ENCODE results near the gene SALL2.

Gene SALL2

GRCh38 chr14:21506557-21506956 lies 19.6 kb downstream of the SALL2 start:
- H2BK5ac ChIP-seq (ENCODE audit: low read length): no peak overlapping the region
- peaks cover 40% of the 10 kb centered on the region for H3K79me2 ChIP-seq (ENCODE audit: control insufficient read depth, insufficient read depth, low read length)
- H3K9ac ChIP-seq (ENCODE audit: low read length): no peak overlapping the region
- peaks cover 3% of the 10 kb centered on the region for H3K4me1 ChIP-seq (ENCODE audit: control insufficient read depth, low read depth, low read length)
- no peak overlapping the region for H2AK5ac ChIP-seq (ENCODE audit: low read length)
- no peak overlapping the region for H4K5ac ChIP-seq (ENCODE audit: low read length)
- H3K27ac ChIP-seq (ENCODE audit: low read depth, low read length): no peak overlapping the region
- DNase-seq: no peak
- peaks cover under 1% of the 10 kb centered on the region for H3K36me3 ChIP-seq (ENCODE audit: control insufficient read depth, insufficient read depth, low read length)
- no peak overlapping the region for H4K8ac ChIP-seq (ENCODE audit: low read depth, low read length)
- no peak overlapping the region for H3K23ac ChIP-seq (ENCODE audit: low read length)
- no peak overlapping the region for H3K18ac ChIP-seq (ENCODE audit: low read length)
- no CpG with 5 or more reads among the region's 2 CpGs for WGBS (ENCODE audit: extremely low coverage, insufficient coverage, low lambda C conversion rate)
- H3K56ac ChIP-seq (ENCODE audit: low read length): no peak overlapping the region
- H2BK120ac ChIP-seq (ENCODE audit: low read depth, low read length): no peak overlapping the region
- H3K27me3 ChIP-seq (ENCODE audit: insufficient read depth, low read length, poor library complexity): no peaks in the 10 kb centered on the region
- H3K4ac ChIP-seq (ENCODE audit: low read depth, low read length): no peak overlapping the region
- H3K79me1 ChIP-seq (ENCODE audit: low read length): peaks cover 7% of the 10 kb centered on the region
- H3K4me3 ChIP-seq (ENCODE audit: low read length): no peak overlapping the region
- H2BK15ac ChIP-seq (replicated peaks; ENCODE audit: low read depth): no peak overlapping the region
- H3K4me2 ChIP-seq (ENCODE audit: low read length): no peak overlapping the region

GRCh38 chr14:21505012-21505553 lies 21.1 kb downstream of the SALL2 start:
- no peak for DNase-seq
- no peak overlapping the region for H3K27ac ChIP-seq (ENCODE audit: low read depth, low read length)

GRCh38 chr14:21503376-21503775 lies 22.8 kb downstream of the SALL2 start:
- Histone ChIP-seq H2BK15ac (replicated peaks; ENCODE audit: low read depth) (no peak overlapping the region), H3K56ac (ENCODE audit: low read length) (no peak overlapping the region), H2BK5ac (ENCODE audit: low read length) (no peak overlapping the region), H3K4ac (ENCODE audit: low read depth, low read length) (no peak overlapping the region), H2BK120ac (ENCODE audit: low read depth, low read length) (no peak overlapping the region), H3K4me3 (ENCODE audit: low read length) (no peak overlapping the region), H4K5ac (ENCODE audit: low read length) (no peak overlapping the region), H3K9ac (ENCODE audit: low read length) (no peak overlapping the region), H3K4me1 (ENCODE audit: control insufficient read depth, low read depth, low read length) (no peaks in the 10 kb centered on the region), H3K18ac (ENCODE audit: low read length) (no peak overlapping the region), H3K36me3 (ENCODE audit: control insufficient read depth, insufficient read depth, low read length) (peaks cover 8% of the 10 kb centered on the region), H3K79me2 (ENCODE audit: control insufficient read depth, insufficient read depth, low read length) (peaks cover 17% of the 10 kb centered on the region), H4K8ac (ENCODE audit: low read depth, low read length) (no peak overlapping the region), H3K4me2 (ENCODE audit: low read length) (no peak overlapping the region), H3K27me3 (ENCODE audit: insufficient read depth, low read length, poor library complexity) (no peaks in the 10 kb centered on the region), H3K23ac (ENCODE audit: low read length) (no peak overlapping the region), H3K79me1 (ENCODE audit: low read length) (no peaks in the 10 kb centered on the region), H3K27ac (ENCODE audit: low read depth, low read length) (no peak overlapping the region), H2AK5ac (ENCODE audit: low read length) (no peak overlapping the region)
- no peak for DNase-seq
- no CpG with 5 or more reads among the region's 4 CpGs for WGBS (ENCODE audit: extremely low coverage, insufficient coverage, low lambda C conversion rate)

More at GRCh38 chr14:21505012-21505553, 21.1 kb downstream of the SALL2 start:
- Histone ChIP-seq H3K23ac (ENCODE audit: low read length) (no peak overlapping the region), H3K4ac (ENCODE audit: low read depth, low read length) (no peak overlapping the region), H2BK15ac (replicated peaks; ENCODE audit: low read depth) (no peak overlapping the region), H3K18ac (ENCODE audit: low read length) (no peak overlapping the region), H3K79me1 (ENCODE audit: low read length) (peaks cover 2% of the 10 kb centered on the region), H3K9ac (ENCODE audit: low read length) (no peak overlapping the region), H3K56ac (ENCODE audit: low read length) (no peak overlapping the region), H3K36me3 (ENCODE audit: control insufficient read depth, insufficient read depth, low read length) (peaks cover 6% of the 10 kb centered on the region), H4K8ac (ENCODE audit: low read depth, low read length) (no peak overlapping the region), H2AK5ac (ENCODE audit: low read length) (no peak overlapping the region), H3K4me3 (ENCODE audit: low read length) (no peak overlapping the region), H4K5ac (ENCODE audit: low read length) (no peak overlapping the region), H2BK5ac (ENCODE audit: low read length) (no peak overlapping the region), H3K4me1 (ENCODE audit: control insufficient read depth, low read depth, low read length) (peaks cover 3% of the 10 kb centered on the region), H2BK120ac (ENCODE audit: low read depth, low read length) (no peak overlapping the region), H3K79me2 (ENCODE audit: control insufficient read depth, insufficient read depth, low read length) (peaks cover 31% of the 10 kb centered on the region), H3K4me2 (ENCODE audit: low read length) (no peak overlapping the region), H3K27me3 (ENCODE audit: insufficient read depth, low read length, poor library complexity) (no peaks in the 10 kb centered on the region)

GRCh38 chr14:21501568-21501967 lies 24.6 kb downstream of the SALL2 start:
- Histone ChIP-seq H3K4me1 (ENCODE audit: control insufficient read depth, low read depth, low read length) (no peaks in the 10 kb centered on the region), H3K56ac (ENCODE audit: low read length) (no peak overlapping the region), H3K4me3 (ENCODE audit: low read length) (no peak overlapping the region), H3K27me3 (ENCODE audit: insufficient read depth, low read length, poor library complexity) (no peaks in the 10 kb centered on the region), H4K5ac (ENCODE audit: low read length) (no peak overlapping the region), H2BK5ac (ENCODE audit: low read length) (no peak overlapping the region), H2BK120ac (ENCODE audit: low read depth, low read length) (no peak overlapping the region), H2BK15ac (replicated peaks; ENCODE audit: low read depth) (no peak overlapping the region), H3K79me1 (ENCODE audit: low read length) (no peaks in the 10 kb centered on the region), H3K4me2 (ENCODE audit: low read length) (no peak overlapping the region), H2AK5ac (ENCODE audit: low read length) (no peak overlapping the region), H3K18ac (ENCODE audit: low read length) (no peak overlapping the region), H3K36me3 (ENCODE audit: control insufficient read depth, insufficient read depth, low read length) (peaks cover 11% of the 10 kb centered on the region), H3K9ac (ENCODE audit: low read length) (no peak overlapping the region), H3K27ac (ENCODE audit: low read depth, low read length) (no peak overlapping the region), H3K79me2 (ENCODE audit: control insufficient read depth, insufficient read depth, low read length) (peaks cover 4% of the 10 kb centered on the region), H3K23ac (ENCODE audit: low read length) (no peak overlapping the region), H3K4ac (ENCODE audit: low read depth, low read length) (no peak overlapping the region), H4K8ac (ENCODE audit: low read depth, low read length) (no peak overlapping the region)
- no CpG with 5 or more reads among the region's 5 CpGs for WGBS (ENCODE audit: extremely low coverage, insufficient coverage, low lambda C conversion rate)
- DNase-seq: no peak

- Histone ChIP-seq H3K36me3 (ENCODE audit: control insufficient read depth, insufficient read depth, low read length) (peaks cover 17% of the 10 kb centered on the region), H3K27ac (ENCODE audit: low read depth, low read length) (no peak overlapping the region), H3K79me1 (ENCODE audit: low read length) (no peaks in the 10 kb centered on the region), H2BK15ac (replicated peaks; ENCODE audit: low read depth) (no peak overlapping the region), H3K4me2 (ENCODE audit: low read length) (no peak overlapping the region), H4K5ac (ENCODE audit: low read length) (no peak overlapping the region), H3K23ac (ENCODE audit: low read length) (no peak overlapping the region), H3K9ac (ENCODE audit: low read length) (no peak overlapping the region), H3K79me2 (ENCODE audit: control insufficient read depth, insufficient read depth, low read length) (no peaks in the 10 kb centered on the region), H3K18ac (ENCODE audit: low read length) (no peak overlapping the region), H2AK5ac (ENCODE audit: low read length) (no peak overlapping the region), H4K8ac (ENCODE audit: low read depth, low read length) (no peak overlapping the region), H3K4me1 (ENCODE audit: control insufficient read depth, low read depth, low read length) (no peaks in the 10 kb centered on the region), H2BK120ac (ENCODE audit: low read depth, low read length) (no peak overlapping the region), H3K27me3 (ENCODE audit: insufficient read depth, low read length, poor library complexity) (no peaks in the 10 kb centered on the region), H3K56ac (ENCODE audit: low read length) (no peak overlapping the region), H2BK5ac (ENCODE audit: low read length) (no peak overlapping the region), H3K4me3 (ENCODE audit: low read length) (no peak overlapping the region), H3K4ac (ENCODE audit: low read depth, low read length) (no peak overlapping the region)
- peak; percentile 81 for DNase-seq
- WGBS (ENCODE audit: extremely low coverage, insufficient coverage, low lambda C conversion rate): no CpG with 5 or more reads among the region's 5 CpGs
These were observed 27.3 kb downstream of the SALL2 start for GRCh38 chr14:21498540-21499526.
